ENCODE data around the gene SRRM5.
"Not testable (repeated sequence)": the region's sequence is repeated elsewhere in the genome, so short reads cannot be mapped to it uniquely, and the experiment has no call there.

SRRM5 gene

GRCh38 chr19:43611788-43612187 lies at the start of gene SRRM5:
Gene SRRM5 (plus strand): TSS chr19:43612088. CDS start chr19:43612122, 34 bp downstream.
- no peak for DNase-seq

- DNase-seq = no peak
These were observed 49.6 kb upstream of the SRRM5 start for GRCh38 chr19:43562226-43562697.

- peak; percentile 65 to 90 for DNase-seq
These were observed 49.1 kb upstream of the SRRM5 start for GRCh38 chr19:43562698-43563241.

GRCh38 chr19:43563816-43564457 lies 48.0 kb upstream of the SRRM5 start:
- DNase-seq = no peak

GRCh38 chr19:43564800-43565199 lies 47.1 kb upstream of the SRRM5 start:
- DNase-seq = peak in 1 of 2 experiments; percentile 11

GRCh38 chr19:43569657-43570056 lies 42.2 kb upstream of the SRRM5 start:
- no peak for DNase-seq

GRCh38 chr19:43570174-43570791 lies 41.6 kb upstream of the SRRM5 start:
- no peak for DNase-seq

GRCh38 chr19:43572171-43572588 lies 39.7 kb upstream of the SRRM5 start:
- DNase-seq = no peak

GRCh38 chr19:43574424-43575155 lies 37.3 kb upstream of the SRRM5 start:
- no peak for DNase-seq

GRCh38 chr19:43575156-43575950 lies 36.5 kb upstream of the SRRM5 start, which contains the start of the genes PINLYP and XRCC1:
Gene PINLYP (plus strand): TSS chr19:43575801. CDS start chr19:43577192, 1,391 bp downstream.
Gene XRCC1 (minus strand): TSS chr19:43575527. CDS start chr19:43575458, 69 bp downstream.
- peak; percentile 96 to 98 for DNase-seq

GRCh38 chr19:43575955-43576878 lies 35.7 kb upstream of the SRRM5 start:
- DNase-seq = no peak

- DNase-seq = no peak
These were observed 33.1 kb upstream of the SRRM5 start for GRCh38 chr19:43578787-43579186.

- DNase-seq = no peak
These were observed 30.4 kb upstream of the SRRM5 start for GRCh38 chr19:43581467-43581866.

- DNase-seq = no peak
These were observed 29.4 kb upstream of the SRRM5 start for GRCh38 chr19:43582495-43582894.

GRCh38 chr19:43584484-43584883 lies 27.4 kb upstream of the SRRM5 start:
- DNase-seq = no peak

- DNase-seq = no peak
These were observed 25.5 kb upstream of the SRRM5 start for GRCh38 chr19:43586346-43586745.

GRCh38 chr19:43587029-43587428 lies 24.9 kb upstream of the SRRM5 start:
- DNase-seq = not testable (repeated sequence)

GRCh38 chr19:43589277-43589676 lies 22.6 kb upstream of the SRRM5 start:
- no peak for DNase-seq

GRCh38 chr19:43589678-43590077 lies 22.2 kb upstream of the SRRM5 start:
- no peak for DNase-seq

- DNase-seq = no peak
These were observed 19.8 kb upstream of the SRRM5 start for GRCh38 chr19:43591904-43592772.

Data from cerebellar nuclear complex (tissue), 1 donor.